ENCODE measurements around the gene CFAP92. TPM values are rescaled to one million over a fixed set of nuclear protein-coding genes. Genes with fewer than 3 reads are reported as not detected.

The CFAP92 gene
- total RNA-seq, 4 donors from 2014 or later: 1.1 to 2.2 TPM; not detected in 2

GRCh38 chr3:128911911-128912310 is 82.0 kb downstream of the CFAP92 start:
- DNase-seq (ENCODE audit: low spot score) (no peak), ATAC-seq (ENCODE audit: low FRiP score) (no peak)
- TF ChIP-seq CTCF (IDR thresholded peaks at IDR 0.05): no peak

- no peak for DNase-seq (ENCODE audit: low spot score)
- no peak for ATAC-seq (ENCODE audit: low FRiP score)
Observed at GRCh38 chr3:128910006-128910405, 83.9 kb downstream of the CFAP92 start.

DNA sequence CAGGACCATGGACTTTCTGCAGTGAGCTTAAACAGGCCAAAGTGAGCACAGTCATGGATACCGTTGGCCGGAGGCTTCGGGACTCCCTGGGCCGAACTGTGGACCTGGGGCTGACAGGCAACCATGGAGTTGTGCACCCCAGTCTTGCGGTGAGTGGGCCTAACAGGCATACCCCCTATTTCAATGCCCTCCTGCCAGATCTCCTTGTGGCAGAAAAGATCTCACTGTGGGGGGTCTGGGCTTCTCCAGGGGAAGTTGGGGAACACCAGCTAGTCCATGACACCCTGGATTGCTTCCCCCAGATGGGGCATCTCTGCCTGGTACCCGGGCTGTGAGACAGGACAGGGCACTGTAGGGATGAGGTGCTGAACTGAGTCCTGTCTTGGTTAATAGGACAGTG is 84.9 kb downstream of the CFAP92 start:
- TF ChIP-seq CTCF (IDR thresholded peaks at IDR 0.05): no peak
- DNase-seq (ENCODE audit: low spot score) (no peak), ATAC-seq (ENCODE audit: low FRiP score) (no peak)

More at GRCh38 chr3:128910006-128910405, 83.9 kb downstream of the CFAP92 start:
- TF ChIP-seq CTCF (IDR thresholded peaks at IDR 0.05): no peak

DNA sequence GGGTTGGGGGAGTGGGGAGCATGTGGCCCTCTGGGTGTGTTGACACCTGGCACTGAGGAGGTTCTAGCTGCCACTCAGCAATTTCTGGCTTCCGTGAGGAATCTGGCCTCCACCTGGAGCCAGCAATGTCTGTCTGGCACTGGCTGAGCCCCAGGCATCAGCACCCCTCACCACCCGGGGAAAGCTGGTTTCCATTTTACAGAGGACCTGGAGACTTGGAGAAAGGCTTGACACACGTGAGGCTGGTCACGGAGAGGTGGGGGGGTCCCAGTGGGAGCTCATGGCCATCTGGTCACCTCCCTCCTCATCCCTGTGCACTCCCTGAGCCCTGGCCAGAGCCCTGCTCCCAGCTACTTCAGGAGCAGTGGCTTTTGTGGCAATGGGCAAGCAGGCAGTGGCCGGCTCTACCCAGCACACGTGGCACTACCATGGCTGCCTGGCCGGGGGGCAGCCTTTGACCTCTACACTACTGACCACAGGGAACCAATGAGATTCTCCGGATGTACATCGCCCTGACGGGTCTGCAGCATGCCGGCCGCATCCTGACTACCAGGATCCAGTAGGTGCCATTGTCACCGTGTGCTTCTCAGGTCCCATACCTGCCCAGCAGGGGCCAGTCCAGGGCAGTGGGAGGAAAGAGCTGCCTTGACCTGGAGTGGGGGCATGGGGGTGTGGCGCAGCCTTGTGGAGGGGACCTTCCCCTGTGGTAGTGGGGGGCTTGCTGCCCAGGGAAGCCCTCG is 86.0 kb downstream of the CFAP92 start:
- ATAC-seq (ENCODE audit: low FRiP score) (no peak), DNase-seq (ENCODE audit: low spot score) (no peak)
- no peak for TF ChIP-seq CTCF (IDR thresholded peaks at IDR 0.05)

DNA sequence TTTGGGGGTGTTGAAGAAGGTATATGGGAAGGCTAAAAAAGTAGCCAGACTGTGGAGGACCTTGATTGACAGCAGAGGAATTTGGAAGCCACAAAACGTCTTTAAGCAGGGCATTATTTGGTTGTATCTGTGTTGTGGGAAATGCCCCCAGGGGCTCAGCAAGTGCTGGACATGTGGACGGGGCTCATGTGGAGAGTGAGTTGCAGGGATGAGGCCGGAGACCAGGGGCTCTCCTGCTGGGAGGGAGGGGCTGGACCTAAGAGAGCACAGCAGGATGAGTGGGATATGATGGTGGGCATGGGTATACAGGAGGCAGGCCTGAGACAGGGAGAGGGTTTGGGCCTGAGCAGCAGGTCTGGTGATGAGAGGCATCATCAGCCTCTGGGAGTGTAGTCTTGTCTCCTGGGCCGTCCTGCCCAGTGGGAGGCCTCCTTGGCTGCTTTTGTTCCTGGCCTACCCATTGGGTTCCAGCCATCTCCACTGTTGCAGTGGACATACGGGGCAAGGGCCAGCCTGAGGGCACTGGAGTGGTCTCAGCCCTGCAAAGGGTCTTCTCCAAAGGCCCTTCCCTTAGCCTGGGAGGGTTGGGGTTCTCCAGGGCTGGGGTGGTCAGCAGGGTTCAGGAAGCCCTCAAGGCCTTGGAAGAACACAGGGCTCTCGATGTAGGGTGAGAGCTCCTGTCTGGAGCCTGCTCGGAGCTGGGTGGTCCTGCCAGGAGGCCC is 86.9 kb downstream of the CFAP92 start:
- DNase-seq (ENCODE audit: low spot score) (no peak), ATAC-seq (ENCODE audit: low FRiP score) (no peak)
- no peak for TF ChIP-seq CTCF (IDR thresholded peaks at IDR 0.05)

- TF ChIP-seq CTCF (IDR thresholded peaks at IDR 0.05): no peak
- no peak for ATAC-seq (ENCODE audit: low FRiP score)
- DNase-seq (ENCODE audit: low spot score): no peak
Observed at GRCh38 chr3:128906031-128906803, 87.7 kb downstream of the CFAP92 start.
